HCT116 (cell line): ENCODE data around the gene MYH8. TPM values are rescaled to one million over a fixed set of nuclear protein-coding genes. Genes with fewer than 3 reads are reported as not detected.

Experiments
- ATAC-seq: fragments of 200-7000 bp; cut with Tn5 transposase; 2 replicates; pipeline ENCODE4 v1.9.1; 2020; ENCODE audit warnings: mild to moderate bottlenecking, moderate library complexity
- BruUV-seq: library from RNA; stranded (reverse); fragments of 400-500 nt; replicated peaks from 2 replicates; lab custom pipeline; 2021; lab: Mats Ljungman, UMichigan
- CTCF ChIA-PET: fragments of 300-600 bp; sonication (Branson Sonifier 250); formaldehyde crosslinking; loops from one replicate; lab custom pipeline; 2021; ENCODE audit warnings: antibody characterized with exemption; lab: Charles Lee
- POLR2A ChIA-PET: fragments of 300-600, 350-600 bp; sonication (Branson Sonifier 250); formaldehyde crosslinking; loops from one replicate; lab custom pipeline; 2021; ENCODE audit warnings: antibody characterized with exemption; lab: Charles Lee
- RAD21 ChIA-PET, 2 experiments: fragments of 300-600 bp; sonication (Branson Sonifier 250); formaldehyde crosslinking; loops; one replicate each; lab custom pipeline; 2023; ENCODE audit warnings: low total read pairs in 2 of 2; ENCODE audit not compliant: uncharacterized antibody in 2 of 2, unreplicated experiment in 2 of 2, low non-redundant PET in 1 of 2; lab: Charles Lee
- DNase-seq: peaks from one replicate; pipeline ENCODE4 v3.0.0-alpha.2; 2010; ENCODE audit warnings: low read depth, low spot score
- H2AFZ ChIP-seq: fragments of 200-600 bp; shearing (Covaris generic), sonication (generic); 2 replicates; pipeline ENCODE4 v1.6.1; 2017; ENCODE audit warnings: low read depth, mixed run types, mixed read lengths, antibody characterized with exemption, low read length; ENCODE audit not compliant: poor library complexity, severe bottlenecking
- H3K27ac ChIP-seq: 2 replicates; pipeline ENCODE4 v1.5.1; 2012; ENCODE audit warnings: low read depth, low read length
- H3K27me3 ChIP-seq: fragments of 200-600 bp; sonication (generic); 2 replicates; pipeline ENCODE4 v1.6.1; 2016; ENCODE audit warnings: mixed run types, low read length, mixed read lengths; ENCODE audit not compliant: insufficient read depth
- H3K36me3 ChIP-seq, 2 experiments: fragments of 200-500 bp in 1 of 2; fragments of 200-600 bp in 1 of 2; sonication (Bioruptor generic) in 1 of 2; sonication (generic) in 1 of 2; 2 replicates each; pipeline versions ENCODE4 v1.5.1 to v1.6.1; 2014 to 2016; ENCODE audit warnings: low read length in 2 of 2, inconsistent platforms in 1 of 2, mixed read lengths in 1 of 2, mixed run types in 1 of 2; ENCODE audit not compliant: insufficient read depth in 2 of 2, control insufficient read depth in 1 of 2
- H3K4me1 ChIP-seq, 2 experiments: fragments of 200-600 bp in 1 of 2; sonication (generic) in 1 of 2; 2 replicates each; pipeline versions ENCODE4 v1.5.1 to v1.6.1; 2012 to 2017; ENCODE audit warnings: low read length in 2 of 2, inconsistent platforms in 1 of 2, mild to moderate bottlenecking in 1 of 2, mixed read lengths in 1 of 2, mixed run types in 1 of 2, moderate library complexity in 1 of 2; ENCODE audit not compliant: insufficient read depth in 2 of 2, control insufficient read depth in 1 of 2
- H3K4me2 ChIP-seq: fragments of 200-600 bp; sonication (generic); 2 replicates; pipeline ENCODE4 v1.6.1; 2017; ENCODE audit warnings: mixed run types, low read length, mixed read lengths
- H3K4me3 ChIP-seq, 2 experiments: fragments of 200-600 bp in 1 of 2; sonication (generic) in 1 of 2; replicated peaks in 1 of 2; 2 replicates each; pipeline ENCODE4 v1.5.1; 2011 to 2016; ENCODE audit warnings: low read length in 2 of 2, control low read depth in 1 of 2, low read depth in 1 of 2, mild to moderate bottlenecking in 1 of 2, mixed read lengths in 1 of 2, mixed run types in 1 of 2
- H3K79me2 ChIP-seq: fragments of 200-600 bp; sonication (generic); 2 replicates; pipeline ENCODE4 v1.6.1; 2017; ENCODE audit warnings: mild to moderate bottlenecking, mixed run types, low read length, moderate library complexity, mixed read lengths; ENCODE audit not compliant: insufficient read depth
- H3K9ac ChIP-seq: fragments of 200-600 bp; sonication (generic); 2 replicates; pipeline ENCODE4 v1.6.1; 2016; ENCODE audit warnings: low read length, mixed read lengths
- H3K9me2 ChIP-seq: fragments of 200-600 bp; sonication (generic), shearing (Covaris generic); 2 replicates; pipeline ENCODE4 v1.6.1; 2017; ENCODE audit warnings: mixed run types, mild to moderate bottlenecking, moderate library complexity; ENCODE audit not compliant: insufficient read depth
- H3K9me3 ChIP-seq, 2 experiments: fragments of 200-500 bp in 1 of 2; fragments of 200-600 bp in 1 of 2; sonication (Bioruptor generic) in 1 of 2; sonication (generic) in 1 of 2; 2 replicates each; pipeline ENCODE4 v1.6.1; 2014 to 2017; ENCODE audit warnings: low read length in 2 of 2, mixed read lengths in 2 of 2, inconsistent platforms in 1 of 2, low read depth in 1 of 2, mild to moderate bottlenecking in 1 of 2, mixed run types in 1 of 2, moderate library complexity in 1 of 2; ENCODE audit not compliant: control insufficient read depth in 1 of 2, insufficient read depth in 1 of 2
- H4K20me1 ChIP-seq: fragments of 200-600 bp; sonication (generic), shearing (Covaris generic); 2 replicates; pipeline ENCODE4 v1.6.1; 2017; ENCODE audit warnings: mixed run types, mild to moderate bottlenecking, moderate library complexity; ENCODE audit not compliant: insufficient read depth
- CBX3 ChIP-seq: IDR thresholded peaks from 2 replicates; pipeline ENCODE4 v1.6.1; 2012; ENCODE audit warnings: low read depth
- CEBPB ChIP-seq: IDR thresholded peaks from 2 replicates; pipeline ENCODE4 v1.6.1; 2012; ENCODE audit warnings: low read depth
- ELF1 ChIP-seq: IDR thresholded peaks from 2 replicates; pipeline ENCODE4 v1.6.1; 2012; ENCODE audit warnings: low read depth, borderline replicate concordance
- EZH2 ChIP-seq: fragments of 200-600 bp; sonication (generic); IDR thresholded peaks from 2 replicates; pipeline ENCODE4 v1.6.1; 2017; ENCODE audit warnings: antibody characterized with exemption, mixed run types
- EZH2phosphoT487 ChIP-seq: fragments of 200-600 bp; IDR thresholded peaks from 2 replicates; pipeline ENCODE4 v1.6.1; 2018; ENCODE audit warnings: antibody characterized with exemption, borderline replicate concordance
- FOSL1 ChIP-seq: IDR thresholded peaks from 2 replicates; pipeline ENCODE4 v1.6.1; 2012; ENCODE audit warnings: low read depth
- JUND ChIP-seq: IDR thresholded peaks from 2 replicates; pipeline ENCODE4 v1.6.1; 2012
- POLR2AphosphoS5 ChIP-seq: IDR thresholded peaks from 2 replicates; pipeline ENCODE4 v1.6.1; 2011; ENCODE audit warnings: mild to moderate bottlenecking, low read depth, low read length, moderate library complexity
- RAD21 ChIP-seq: IDR thresholded peaks from 2 replicates; pipeline ENCODE4 v1.6.1; 2012; ENCODE audit warnings: low read depth, mild to moderate bottlenecking
- SP1 ChIP-seq: IDR thresholded peaks from 2 replicates; pipeline ENCODE4 v1.6.1; 2012; ENCODE audit warnings: low read depth
- TCF7L2 ChIP-seq: IDR thresholded peaks from 2 replicates; pipeline ENCODE4 v1.7.0; 2011; ENCODE audit warnings: borderline replicate concordance, inconsistent platforms; ENCODE audit not compliant: insufficient read depth, insufficient read length; ENCODE audit errors: extremely low read depth
- YY1 ChIP-seq: IDR thresholded peaks from 2 replicates; pipeline ENCODE4 v1.6.1; 2011; ENCODE audit warnings: low read length, low read depth, moderate library complexity, mild to moderate bottlenecking; ENCODE audit not compliant: insufficient replicate concordance; ENCODE audit errors: extremely low read depth
- ZNF274 ChIP-seq: fragments of 200-500 bp; sonication (Bioruptor generic); IDR thresholded peaks from 2 replicates; pipeline ENCODE4 v1.6.1; 2014; ENCODE audit warnings: mild to moderate bottlenecking, low read depth, low read length, inconsistent platforms
- intact Hi-C: fragments of 100-400 bp; cut with micrococcal nuclease; formaldehyde crosslinking; loops from 2 replicates; pipeline ENCODE4 v1.10.0; 2022
- total RNA-seq: library from RNA; stranded (reverse); gene quantifications from one replicate; pipeline ENCODE4 v1.2.1, GENCODE V29; 2021; ENCODE audit not compliant: unreplicated experiment
- TF ChIP-seq, protein P1 (sequence below): IDR thresholded peaks from 2 replicates; pipeline ENCODE4 v1.6.1; 2012

The MYH8 gene
- total RNA-seq, 1 experiment from 2014 or later, result not detected

- BruUV-seq, result no TSS peak
- H2AFZ ChIP-seq, result no peak overlapping the region
- peaks cover 9% of the 10 kb centered on the region; the same call in 1 of the 2 replicates for H3K27me3 ChIP-seq
- ATAC-seq, result no peak
- no peaks in the 10 kb centered on the region for H3K4me1 ChIP-seq
- H4K20me1 ChIP-seq, result no peaks in the 10 kb centered on the region
- H3K79me2 ChIP-seq, result no peaks in the 10 kb centered on the region
- no peaks in the 10 kb centered on the region for H3K9me3 ChIP-seq
- TF ChIP-seq ZNF274 (no peak), CEBPB (no peak), YY1 (no peak), SP1 (no peak), EZH2phosphoT487 (no peak), EZH2 (no peak), JUND (no peak), CBX3 (no peak), FOSL1 (no peak), RAD21 (no peak), POLR2AphosphoS5 (no peak)
- H3K9ac ChIP-seq, result no peak overlapping the region
- no peak overlapping the region for H3K4me2 ChIP-seq
- ChIA-PET POLR2A (no interaction called here), CTCF (no interaction called here), RAD21 (no interaction called here)
- H3K4me3 ChIP-seq, result no peak overlapping the region
- no peak for DNase-seq
- H3K27ac ChIP-seq, result no peak overlapping the region
- no peaks in the 10 kb centered on the region for H3K9me2 ChIP-seq
- H3K36me3 ChIP-seq, result no peaks in the 10 kb centered on the region
- intact Hi-C loops, result no loop called here
Observed at GRCh38 chr17:10428781-10429180, 7.0 kb upstream of the MYH8 start.

DNA sequence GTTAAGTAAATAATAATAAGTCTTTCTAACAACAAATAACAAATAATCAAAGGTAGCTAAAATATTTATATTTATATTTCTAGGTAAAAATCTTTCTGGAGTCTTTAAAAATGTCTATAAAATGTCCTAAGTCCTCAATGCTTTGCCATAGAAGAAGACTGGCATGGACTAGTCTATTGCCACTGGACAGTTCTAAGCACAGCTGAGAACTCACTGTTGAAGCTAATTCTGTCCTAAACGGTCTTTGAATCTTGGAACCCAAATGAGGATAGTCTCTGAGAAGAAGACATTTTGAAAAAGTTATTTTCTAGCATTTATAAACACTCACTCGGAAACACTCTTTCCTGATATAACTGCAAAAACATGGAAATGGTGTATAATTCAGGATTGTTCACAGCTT, 539 bp downstream of the MYH8 start:
- Histone ChIP-seq H2AFZ (no peak overlapping the region), H3K4me2 (no peak overlapping the region), H3K79me2 (no peaks in the 10 kb centered on the region), H3K9ac (no peak overlapping the region), H3K4me1 (no peaks in the 10 kb centered on the region), H3K4me3 (no peak overlapping the region), H3K9me3 (no peaks in the 10 kb centered on the region), H3K27ac (no peak overlapping the region), H3K36me3 (no peaks in the 10 kb centered on the region), H3K9me2 (no peaks in the 10 kb centered on the region), H3K27me3 (no peaks in the 10 kb centered on the region; the same call in 1 of the 2 replicates)
- CTCF ChIA-PET, result no interaction called here
- ATAC-seq (no peak), DNase-seq (no peak)
- RAD21 ChIA-PET, result no interaction called here
- no peak for TF ChIP-seq ELF1
- TF ChIP-seq, protein P1, sequence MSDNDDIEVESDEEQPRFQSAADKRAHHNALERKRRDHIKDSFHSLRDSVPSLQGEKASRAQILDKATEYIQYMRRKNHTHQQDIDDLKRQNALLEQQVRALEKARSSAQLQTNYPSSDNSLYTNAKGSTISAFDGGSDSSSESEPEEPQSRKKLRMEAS, result no peak
- TF ChIP-seq TCF7L2, result no peak
- TF ChIP-seq, all 23 proteins: peak for 0
- intact Hi-C loops, result no loop called here
- H4K20me1 ChIP-seq, result no peaks in the 10 kb centered on the region
- POLR2A ChIA-PET, result no interaction called here
- no TSS peak for BruUV-seq
